Measurements from ENCODE around the gene SMPD1. TPM values are rescaled to one million over a fixed set of nuclear protein-coding genes. Genes with fewer than 3 reads are reported as not detected.

The SMPD1 gene
- total and polyA plus RNA-seq, 7 donors: 9.6 to 46.4 (median 18.9) TPM

GRCh38 chr11:6362873-6363678 lies 27.2 kb upstream of the SMPD1 start:
- Histone ChIP-seq H3K27me3 (no peaks in the 10 kb centered on the region), H3K4me1 (peaks cover 0 to 7% (median 2%) of the 10 kb centered on the region in 4 donors), H3K36me3 (no peaks in the 10 kb centered on the region), H3K27ac (no peak overlapping the region), H3K9me3 (no peaks in the 10 kb centered on the region), H3K4me3 (no peak overlapping the region)
- intact Hi-C loops (cut with DNase I): loop anchor here (2.0 kb wide), 1 partner anchor 340 kb away; no protein-coding TSS in a partner anchor
- 78 to 80% methylated on average over 6 of the region's 6 CpGs for WGBS, 2 donors
- DNase-seq: peak; percentile 90
- TF ChIP-seq POLR2A (IDR thresholded peaks at IDR 0.05) (no peak), POLR2AphosphoS5 (IDR thresholded peaks at IDR 0.05) (no peak), EP300 (IDR thresholded peaks at IDR 0.05) (no peak), CTCF (IDR thresholded peaks at IDR 0.05) (peak; percentile 49 to 85 (median 64))

GRCh38 chr11:6365659-6366058 lies 24.6 kb upstream of the SMPD1 start:
- no peak overlapping the region for H3K4me3 ChIP-seq
- TF ChIP-seq CTCF (IDR thresholded peaks at IDR 0.05): no peak
- no peak for TF ChIP-seq EP300 (IDR thresholded peaks at IDR 0.05)
- TF ChIP-seq POLR2A (IDR thresholded peaks at IDR 0.05): no peak
- no peak for TF ChIP-seq POLR2AphosphoS5 (IDR thresholded peaks at IDR 0.05)
- DNase-seq: no peak
- no peaks in the 10 kb centered on the region for H3K9me3 ChIP-seq
- peaks cover 0 to 6% (median 2%) of the 10 kb centered on the region in 4 donors for H3K4me1 ChIP-seq
- 20 to 59% methylated on average over 2 of the region's 2 CpGs for WGBS, 2 donors
- no peak overlapping the region for H3K27ac ChIP-seq
- intact Hi-C loops (cut with DNase I): no loop called here
- no peaks in the 10 kb centered on the region for H3K27me3 ChIP-seq
- H3K36me3 ChIP-seq: no peaks in the 10 kb centered on the region

- no peak overlapping the region for H3K27ac ChIP-seq
- intact Hi-C loops (cut with DNase I): no loop called here
- no peaks in the 10 kb centered on the region for H3K9me3 ChIP-seq
- 44 to 78% methylated on average over 6 of the region's 6 CpGs for WGBS, 2 donors
- no peak overlapping the region for H3K4me3 ChIP-seq
- H3K4me1 ChIP-seq: no peaks in the 10 kb centered on the region
- TF ChIP-seq EP300 (IDR thresholded peaks at IDR 0.05): no peak
- no peak for TF ChIP-seq POLR2A (IDR thresholded peaks at IDR 0.05)
- DNase-seq: no peak
- H3K27me3 ChIP-seq: no peaks in the 10 kb centered on the region
- no peaks in the 10 kb centered on the region for H3K36me3 ChIP-seq
Observed at GRCh38 chr11:6371825-6372224, 18.4 kb upstream of the SMPD1 start.

- H3K4me3 ChIP-seq: no peak overlapping the region
- TF ChIP-seq POLR2A (IDR thresholded peaks at IDR 0.05) (no peak), EP300 (IDR thresholded peaks at IDR 0.05) (no peak), POLR2AphosphoS5 (IDR thresholded peaks at IDR 0.05) (no peak), CTCF (IDR thresholded peaks at IDR 0.05) (no peak)
- H3K36me3 ChIP-seq: no peaks in the 10 kb centered on the region
- intact Hi-C loops (cut with DNase I): loop anchor here (5.0 kb wide), 1 partner anchor 329 kb away; no protein-coding TSS in a partner anchor
- H3K4me1 ChIP-seq: no peaks in the 10 kb centered on the region
- DNase-seq: no peak
- WGBS, 2 donors: 8 to 18% methylated on average over 4 of the region's 4 CpGs
- H3K9me3 ChIP-seq: no peaks in the 10 kb centered on the region
- no peak overlapping the region for H3K27ac ChIP-seq
- no peaks in the 10 kb centered on the region for H3K27me3 ChIP-seq
Observed at GRCh38 chr11:6377902-6378639, 12.2 kb upstream of the SMPD1 start.

GRCh38 chr11:6378640-6378989 lies 11.7 kb upstream of the SMPD1 start:
- no peaks in the 10 kb centered on the region for H3K9me3 ChIP-seq
- no peak for TF ChIP-seq CTCF (IDR thresholded peaks at IDR 0.05)
- no peak for TF ChIP-seq EP300 (IDR thresholded peaks at IDR 0.05)
- no peak for TF ChIP-seq POLR2AphosphoS5 (IDR thresholded peaks at IDR 0.05)
- TF ChIP-seq POLR2A (IDR thresholded peaks at IDR 0.05): no peak
- H3K27ac ChIP-seq: no peak overlapping the region
- no peaks in the 10 kb centered on the region for H3K4me1 ChIP-seq
- DNase-seq: no peak
- intact Hi-C loops (cut with DNase I): loop anchor here (5.0 kb wide), 1 partner anchor 329 kb away; no protein-coding TSS in a partner anchor
- H3K27me3 ChIP-seq: no peaks in the 10 kb centered on the region
- 19 to 61% methylated on average over 5 of the region's 5 CpGs for WGBS, 2 donors
- no peak overlapping the region for H3K4me3 ChIP-seq
- H3K36me3 ChIP-seq: no peaks in the 10 kb centered on the region
